GM23338 (cell line): ENCODE results near the gene ACOXL. TPM values are rescaled to one million over a fixed set of nuclear protein-coding genes. Genes with fewer than 3 reads are reported as not detected.

ENCODE experiments used
- ATAC-seq: fragments of 200-7000 bp; cut with Tn5 transposase; 3 replicates; pipeline ENCODE4 v1.9.1; 2020
- DNase-seq: peaks from one replicate; pipeline ENCODE4 v3.0.0-alpha.2; 2015; ENCODE audit warnings: low spot score
- H2AFZ ChIP-seq: fragments of 200-600 bp; sonication (generic); 2 replicates; pipeline ENCODE4 v1.8.0; 2016; ENCODE audit warnings: antibody characterized with exemption, mild to moderate bottlenecking, moderate library complexity
- H3F3A ChIP-seq: fragments of 200-600 bp; sonication (generic); replicated peaks from 2 replicates; pipeline ENCODE4 v1.8.0; 2017; ENCODE audit warnings: antibody characterized with exemption, mixed run types, low read depth
- H3K27ac ChIP-seq: fragments of 200-600 bp; sonication (generic); 2 replicates; pipeline ENCODE4 v1.6.1; 2016; ENCODE audit warnings: low read depth
- H3K27me3 ChIP-seq: fragments of 200-600 bp; sonication (generic); 2 replicates; pipeline ENCODE4 v1.8.0; 2016; ENCODE audit warnings: mild to moderate bottlenecking, mixed run types, moderate library complexity; ENCODE audit not compliant: insufficient read depth
- H3K36me3 ChIP-seq: fragments of 200-600 bp; sonication (generic); 2 replicates; pipeline ENCODE4 v1.8.0; 2016; ENCODE audit warnings: mild to moderate bottlenecking; ENCODE audit not compliant: insufficient read depth
- H3K4me1 ChIP-seq: fragments of 200-600 bp; sonication (generic); 2 replicates; pipeline ENCODE4 v1.8.0; 2016; ENCODE audit warnings: mild to moderate bottlenecking, moderate library complexity; ENCODE audit not compliant: insufficient read depth
- H3K4me2 ChIP-seq: fragments of 200-600 bp; sonication (generic); 2 replicates; pipeline ENCODE4 v1.7.1; 2017; ENCODE audit warnings: mixed run types
- H3K4me3 ChIP-seq: fragments of 200-600 bp; sonication (generic); 2 replicates; pipeline ENCODE4 v1.6.1; 2016; ENCODE audit warnings: mixed run types
- H3K79me2 ChIP-seq: fragments of 200-600 bp; sonication (generic); replicated peaks from 2 replicates; pipeline ENCODE4 v1.8.0; 2017; ENCODE audit warnings: mild to moderate bottlenecking; ENCODE audit not compliant: insufficient read depth
- H3K9me2 ChIP-seq: fragments of 200-600 bp; sonication (generic); 2 replicates; pipeline ENCODE4 v1.8.0; 2017; ENCODE audit not compliant: insufficient read depth
- H4K20me1 ChIP-seq: fragments of 200-600 bp; sonication (generic); replicated peaks from 2 replicates; pipeline ENCODE4 v1.8.0; 2017; ENCODE audit warnings: mild to moderate bottlenecking; ENCODE audit not compliant: insufficient read depth
- H3K27ac Mint-ChIP-seq: 2 replicates; pipeline ENCODE4 v1.8.0; 2020; ENCODE audit warnings: inconsistent platforms, mild to moderate bottlenecking, moderate library complexity, mixed read lengths
- H3K27me3 Mint-ChIP-seq: 3 replicates; pipeline ENCODE4 v1.8.0; 2022; ENCODE audit warnings: low read depth, mild to moderate bottlenecking, moderate library complexity, mixed read lengths, inconsistent platforms; ENCODE audit not compliant: insufficient read depth, poor library complexity
- H3K36me3 Mint-ChIP-seq: 3 replicates; pipeline ENCODE4 v1.8.0; 2021; ENCODE audit warnings: low read depth, mild to moderate bottlenecking, inconsistent platforms, moderate library complexity, mixed read lengths
- H3K4me1 Mint-ChIP-seq: 3 replicates; pipeline ENCODE4 v1.8.0; 2020; ENCODE audit warnings: mild to moderate bottlenecking, inconsistent platforms, mixed read lengths
- H3K4me3 Mint-ChIP-seq: 3 replicates; pipeline ENCODE4 v1.8.0; 2021; ENCODE audit warnings: moderate library complexity, mild to moderate bottlenecking, inconsistent platforms, mixed read lengths
- H3K9me3 Mint-ChIP-seq: 3 replicates; pipeline ENCODE4 v1.8.0; 2020; ENCODE audit warnings: moderate library complexity, mild to moderate bottlenecking, inconsistent platforms, mixed read lengths
- EZH2phosphoT487 ChIP-seq: fragments of 200-600 bp; sonication (generic); IDR thresholded peaks from one replicate; pipeline ENCODE4 v1.8.1; 2018; ENCODE audit warnings: antibody characterized with exemption; ENCODE audit not compliant: unreplicated experiment
- JUNB ChIP-seq: IDR thresholded peaks from one replicate; pipeline ENCODE4 v1.6.1; 2016; ENCODE audit warnings: antibody characterized with exemption; ENCODE audit not compliant: unreplicated experiment
- POLR2AphosphoS5 ChIP-seq: IDR thresholded peaks from 2 replicates; pipeline ENCODE4 v1.6.1; 2016; ENCODE audit warnings: antibody characterized with exemption, low read depth
- STAT1 ChIP-seq: IDR thresholded peaks from one replicate; pipeline ENCODE4 v1.6.1; 2016; ENCODE audit warnings: antibody characterized with exemption; ENCODE audit not compliant: unreplicated experiment
- ZNF114 ChIP-seq: fragments of 250-450 bp; sonication (Bioruptor Pico); IDR thresholded peaks from 2 replicates; pipeline ENCODE4 v1.5.0; 2020; ENCODE audit warnings: mild to moderate bottlenecking, moderate library complexity
- ZNF331 ChIP-seq: fragments of 250-450 bp; sonication (Bioruptor Pico); IDR thresholded peaks from 2 replicates; pipeline ENCODE4 v1.5.0; 2020; ENCODE audit warnings: low read depth, mild to moderate bottlenecking, moderate library complexity
- polyA plus RNA-seq: library from polyadenylated mRNA; unstranded; fragments of >200 nt; fragmentation: Nextera tagmentation; extraction: Ambion mirVana; gene quantifications from 2 replicates; pipeline ENCODE4 v1.2.1, GENCODE V29; 2016
- total RNA-seq: library from RNA; depleted of rRNA; stranded (reverse); fragments of >200 nt; shearing (Covaris generic); gene quantifications from 2 replicates; pipeline ENCODE4 v1.2.3, GENCODE V29; 2014
- TF ChIP-seq, protein P1 (sequence below), 2 experiments: fragments of 200-600 bp in 1 of 2; sonication (generic) in 1 of 2; conservative IDR thresholded peaks; 2 replicates each; pipeline versions ENCODE4 v1.5.1 to v1.6.1; 2016 to 2017; ENCODE audit warnings: antibody characterized with exemption in 2 of 2, low read depth in 2 of 2, mild to moderate bottlenecking in 2 of 2, moderate library complexity in 1 of 2
- TF ChIP-seq, protein P2 (sequence below): IDR thresholded peaks from 2 replicates; pipeline ENCODE4 v1.6.1; 2016; ENCODE audit warnings: antibody characterized with exemption
- TF ChIP-seq, protein P3 (sequence below): IDR thresholded peaks from one replicate; pipeline ENCODE4 v1.6.1; 2018; ENCODE audit warnings: antibody characterized with exemption; ENCODE audit not compliant: unreplicated experiment
- TF ChIP-seq, protein P4 (sequence below): fragments of 250-450 bp; sonication (Bioruptor Pico); IDR thresholded peaks from 2 replicates; pipeline ENCODE4 v1.5.0; 2020; ENCODE audit warnings: mild to moderate bottlenecking, moderate library complexity

Gene ACOXL
- total and polyA plus RNA-seq, 2 experiments from 2014 or later = 9.0 to 14.7 TPM

DNA sequence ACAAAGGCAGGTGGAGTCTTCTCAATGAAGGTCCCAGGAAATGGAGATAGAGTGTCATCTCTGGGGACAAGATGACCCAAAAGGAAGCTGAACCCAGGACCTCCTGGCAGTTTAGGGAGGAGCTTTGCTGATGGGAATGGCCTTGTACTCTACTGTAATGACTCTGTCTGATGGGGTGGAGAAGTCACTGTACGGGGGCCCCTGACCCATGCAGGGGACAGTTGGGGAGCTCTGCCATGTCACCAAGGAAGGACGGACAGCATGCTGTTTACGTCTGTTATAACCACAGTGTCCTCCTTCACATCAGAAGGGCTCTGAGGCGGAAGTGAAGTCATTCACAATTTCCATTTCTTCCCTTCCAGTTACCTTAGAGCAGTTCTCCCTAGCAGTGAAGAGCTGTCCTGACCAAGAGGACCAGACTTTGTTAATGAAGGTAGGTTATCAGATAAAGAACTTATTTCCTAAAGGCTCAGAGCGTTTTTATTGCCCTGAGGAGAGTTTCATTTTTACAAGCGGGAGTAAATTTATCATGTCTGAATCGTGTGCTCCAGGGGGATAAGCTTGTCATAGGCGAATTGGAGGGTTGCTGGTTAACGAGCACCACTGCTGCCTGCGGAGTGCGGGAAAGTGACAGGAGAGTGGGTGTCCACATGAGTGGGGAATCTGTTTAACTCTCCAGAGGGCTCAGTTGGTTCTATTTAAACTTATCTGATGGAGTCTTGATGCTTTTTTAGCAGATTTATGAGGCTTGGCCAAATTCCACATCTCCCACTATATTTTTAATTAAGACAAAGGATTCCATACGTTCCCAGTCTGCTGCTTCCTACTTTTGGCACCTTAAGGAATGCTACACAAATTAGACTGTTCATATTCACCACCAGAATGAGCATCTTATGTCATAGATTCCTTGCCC is 316.7 kb downstream of the ACOXL start:
- no peak overlapping the region for H3K27ac ChIP-seq
- H3K27me3 ChIP-seq = no peaks in the 10 kb centered on the region
- no peaks in the 10 kb centered on the region for H3K4me1 Mint-ChIP-seq
- H3K4me3 ChIP-seq = no peak overlapping the region
- H3K4me2 ChIP-seq = no peak overlapping the region
- H3K36me3 ChIP-seq = no peaks in the 10 kb centered on the region
- TF ChIP-seq JUNB (no peak), ZNF331 (no peak), EZH2phosphoT487 (no peak), ZNF114 (CRISPR knock-in tag) (no peak), STAT1 (no peak), POLR2AphosphoS5 (no peak)
- TF ChIP-seq, protein P1, sequence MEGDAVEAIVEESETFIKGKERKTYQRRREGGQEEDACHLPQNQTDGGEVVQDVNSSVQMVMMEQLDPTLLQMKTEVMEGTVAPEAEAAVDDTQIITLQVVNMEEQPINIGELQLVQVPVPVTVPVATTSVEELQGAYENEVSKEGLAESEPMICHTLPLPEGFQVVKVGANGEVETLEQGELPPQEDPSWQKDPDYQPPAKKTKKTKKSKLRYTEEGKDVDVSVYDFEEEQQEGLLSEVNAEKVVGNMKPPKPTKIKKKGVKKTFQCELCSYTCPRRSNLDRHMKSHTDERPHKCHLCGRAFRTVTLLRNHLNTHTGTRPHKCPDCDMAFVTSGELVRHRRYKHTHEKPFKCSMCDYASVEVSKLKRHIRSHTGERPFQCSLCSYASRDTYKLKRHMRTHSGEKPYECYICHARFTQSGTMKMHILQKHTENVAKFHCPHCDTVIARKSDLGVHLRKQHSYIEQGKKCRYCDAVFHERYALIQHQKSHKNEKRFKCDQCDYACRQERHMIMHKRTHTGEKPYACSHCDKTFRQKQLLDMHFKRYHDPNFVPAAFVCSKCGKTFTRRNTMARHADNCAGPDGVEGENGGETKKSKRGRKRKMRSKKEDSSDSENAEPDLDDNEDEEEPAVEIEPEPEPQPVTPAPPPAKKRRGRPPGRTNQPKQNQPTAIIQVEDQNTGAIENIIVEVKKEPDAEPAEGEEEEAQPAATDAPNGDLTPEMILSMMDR (conservative IDR thresholded peaks at IDR 0.05; ENCODE audit: low read depth in 2 of 2) = no peak
- TF ChIP-seq, protein P2, sequence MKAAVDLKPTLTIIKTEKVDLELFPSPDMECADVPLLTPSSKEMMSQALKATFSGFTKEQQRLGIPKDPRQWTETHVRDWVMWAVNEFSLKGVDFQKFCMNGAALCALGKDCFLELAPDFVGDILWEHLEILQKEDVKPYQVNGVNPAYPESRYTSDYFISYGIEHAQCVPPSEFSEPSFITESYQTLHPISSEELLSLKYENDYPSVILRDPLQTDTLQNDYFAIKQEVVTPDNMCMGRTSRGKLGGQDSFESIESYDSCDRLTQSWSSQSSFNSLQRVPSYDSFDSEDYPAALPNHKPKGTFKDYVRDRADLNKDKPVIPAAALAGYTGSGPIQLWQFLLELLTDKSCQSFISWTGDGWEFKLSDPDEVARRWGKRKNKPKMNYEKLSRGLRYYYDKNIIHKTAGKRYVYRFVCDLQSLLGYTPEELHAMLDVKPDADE = no peak
- TF ChIP-seq, protein P3, sequence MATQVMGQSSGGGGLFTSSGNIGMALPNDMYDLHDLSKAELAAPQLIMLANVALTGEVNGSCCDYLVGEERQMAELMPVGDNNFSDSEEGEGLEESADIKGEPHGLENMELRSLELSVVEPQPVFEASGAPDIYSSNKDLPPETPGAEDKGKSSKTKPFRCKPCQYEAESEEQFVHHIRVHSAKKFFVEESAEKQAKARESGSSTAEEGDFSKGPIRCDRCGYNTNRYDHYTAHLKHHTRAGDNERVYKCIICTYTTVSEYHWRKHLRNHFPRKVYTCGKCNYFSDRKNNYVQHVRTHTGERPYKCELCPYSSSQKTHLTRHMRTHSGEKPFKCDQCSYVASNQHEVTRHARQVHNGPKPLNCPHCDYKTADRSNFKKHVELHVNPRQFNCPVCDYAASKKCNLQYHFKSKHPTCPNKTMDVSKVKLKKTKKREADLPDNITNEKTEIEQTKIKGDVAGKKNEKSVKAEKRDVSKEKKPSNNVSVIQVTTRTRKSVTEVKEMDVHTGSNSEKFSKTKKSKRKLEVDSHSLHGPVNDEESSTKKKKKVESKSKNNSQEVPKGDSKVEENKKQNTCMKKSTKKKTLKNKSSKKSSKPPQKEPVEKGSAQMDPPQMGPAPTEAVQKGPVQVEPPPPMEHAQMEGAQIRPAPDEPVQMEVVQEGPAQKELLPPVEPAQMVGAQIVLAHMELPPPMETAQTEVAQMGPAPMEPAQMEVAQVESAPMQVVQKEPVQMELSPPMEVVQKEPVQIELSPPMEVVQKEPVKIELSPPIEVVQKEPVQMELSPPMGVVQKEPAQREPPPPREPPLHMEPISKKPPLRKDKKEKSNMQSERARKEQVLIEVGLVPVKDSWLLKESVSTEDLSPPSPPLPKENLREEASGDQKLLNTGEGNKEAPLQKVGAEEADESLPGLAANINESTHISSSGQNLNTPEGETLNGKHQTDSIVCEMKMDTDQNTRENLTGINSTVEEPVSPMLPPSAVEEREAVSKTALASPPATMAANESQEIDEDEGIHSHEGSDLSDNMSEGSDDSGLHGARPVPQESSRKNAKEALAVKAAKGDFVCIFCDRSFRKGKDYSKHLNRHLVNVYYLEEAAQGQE = no peak
- TF ChIP-seq, protein P4, sequence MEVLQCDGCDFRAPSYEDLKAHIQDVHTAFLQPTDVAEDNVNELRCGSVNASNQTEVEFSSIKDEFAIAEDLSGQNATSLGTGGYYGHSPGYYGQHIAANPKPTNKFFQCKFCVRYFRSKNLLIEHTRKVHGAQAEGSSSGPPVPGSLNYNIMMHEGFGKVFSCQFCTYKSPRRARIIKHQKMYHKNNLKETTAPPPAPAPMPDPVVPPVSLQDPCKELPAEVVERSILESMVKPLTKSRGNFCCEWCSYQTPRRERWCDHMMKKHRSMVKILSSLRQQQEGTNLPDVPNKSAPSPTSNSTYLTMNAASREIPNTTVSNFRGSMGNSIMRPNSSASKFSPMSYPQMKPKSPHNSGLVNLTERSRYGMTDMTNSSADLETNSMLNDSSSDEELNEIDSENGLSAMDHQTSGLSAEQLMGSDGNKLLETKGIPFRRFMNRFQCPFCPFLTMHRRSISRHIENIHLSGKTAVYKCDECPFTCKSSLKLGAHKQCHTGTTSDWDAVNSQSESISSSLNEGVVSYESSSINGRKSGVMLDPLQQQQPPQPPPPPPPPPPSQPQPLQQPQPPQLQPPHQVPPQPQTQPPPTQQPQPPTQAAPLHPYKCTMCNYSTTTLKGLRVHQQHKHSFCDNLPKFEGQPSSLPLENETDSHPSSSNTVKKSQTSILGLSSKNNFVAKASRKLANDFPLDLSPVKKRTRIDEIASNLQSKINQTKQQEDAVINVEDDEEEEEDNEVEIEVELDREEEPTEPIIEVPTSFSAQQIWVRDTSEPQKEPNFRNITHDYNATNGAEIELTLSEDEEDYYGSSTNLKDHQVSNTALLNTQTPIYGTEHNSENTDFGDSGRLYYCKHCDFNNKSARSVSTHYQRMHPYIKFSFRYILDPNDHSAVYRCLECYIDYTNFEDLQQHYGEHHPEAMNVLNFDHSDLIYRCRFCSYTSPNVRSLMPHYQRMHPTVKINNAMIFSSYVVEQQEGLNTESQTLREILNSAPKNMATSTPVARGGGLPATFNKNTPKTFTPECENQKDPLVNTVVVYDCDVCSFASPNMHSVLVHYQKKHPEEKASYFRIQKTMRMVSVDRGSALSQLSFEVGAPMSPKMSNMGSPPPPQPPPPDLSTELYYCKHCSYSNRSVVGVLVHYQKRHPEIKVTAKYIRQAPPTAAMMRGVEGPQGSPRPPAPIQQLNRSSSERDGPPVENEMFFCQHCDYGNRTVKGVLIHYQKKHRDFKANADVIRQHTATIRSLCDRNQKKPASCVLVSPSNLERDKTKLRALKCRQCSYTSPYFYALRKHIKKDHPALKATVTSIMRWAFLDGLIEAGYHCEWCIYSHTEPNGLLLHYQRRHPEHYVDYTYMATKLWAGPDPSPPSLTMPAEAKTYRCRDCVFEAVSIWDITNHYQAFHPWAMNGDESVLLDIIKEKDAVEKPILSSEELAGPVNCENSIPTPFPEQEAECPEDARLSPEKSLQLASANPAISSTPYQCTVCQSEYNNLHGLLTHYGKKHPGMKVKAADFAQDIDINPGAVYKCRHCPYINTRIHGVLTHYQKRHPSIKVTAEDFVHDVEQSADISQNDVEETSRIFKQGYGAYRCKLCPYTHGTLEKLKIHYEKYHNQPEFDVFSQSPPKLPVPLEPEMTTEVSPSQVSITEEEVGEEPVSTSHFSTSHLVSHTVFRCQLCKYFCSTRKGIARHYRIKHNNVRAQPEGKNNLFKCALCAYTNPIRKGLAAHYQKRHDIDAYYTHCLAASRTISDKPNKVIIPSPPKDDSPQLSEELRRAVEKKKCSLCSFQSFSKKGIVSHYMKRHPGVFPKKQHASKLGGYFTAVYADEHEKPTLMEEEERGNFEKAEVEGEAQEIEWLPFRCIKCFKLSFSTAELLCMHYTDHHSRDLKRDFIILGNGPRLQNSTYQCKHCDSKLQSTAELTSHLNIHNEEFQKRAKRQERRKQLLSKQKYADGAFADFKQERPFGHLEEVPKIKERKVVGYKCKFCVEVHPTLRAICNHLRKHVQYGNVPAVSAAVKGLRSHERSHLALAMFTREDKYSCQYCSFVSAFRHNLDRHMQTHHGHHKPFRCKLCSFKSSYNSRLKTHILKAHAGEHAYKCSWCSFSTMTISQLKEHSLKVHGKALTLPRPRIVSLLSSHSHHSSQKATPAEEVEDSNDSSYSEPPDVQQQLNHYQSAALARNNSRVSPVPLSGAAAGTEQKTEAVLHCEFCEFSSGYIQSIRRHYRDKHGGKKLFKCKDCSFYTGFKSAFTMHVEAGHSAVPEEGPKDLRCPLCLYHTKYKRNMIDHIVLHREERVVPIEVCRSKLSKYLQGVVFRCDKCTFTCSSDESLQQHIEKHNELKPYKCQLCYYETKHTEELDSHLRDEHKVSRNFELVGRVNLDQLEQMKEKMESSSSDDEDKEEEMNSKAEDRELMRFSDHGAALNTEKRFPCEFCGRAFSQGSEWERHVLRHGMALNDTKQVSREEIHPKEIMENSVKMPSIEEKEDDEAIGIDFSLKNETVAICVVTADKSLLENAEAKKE (CRISPR knock-in tag) = no peak
- no peaks in the 10 kb centered on the region for H4K20me1 ChIP-seq
- no peaks in the 10 kb centered on the region for H3K9me2 ChIP-seq
- peaks cover 2% of the 10 kb centered on the region for H3K27me3 Mint-ChIP-seq
- H3K27ac Mint-ChIP-seq = no peak overlapping the region
- no peaks in the 10 kb centered on the region; the same call in 2 of the 3 replicates for H3K9me3 Mint-ChIP-seq
- DNase-seq (no peak), ATAC-seq (no peak)
- no peak overlapping the region for H2AFZ ChIP-seq
- no peak overlapping the region for H3K4me3 Mint-ChIP-seq
- H3F3A ChIP-seq = no peaks in the 10 kb centered on the region
- H3K4me1 ChIP-seq = no peaks in the 10 kb centered on the region
- H3K36me3 Mint-ChIP-seq = no peaks in the 10 kb centered on the region
- H3K79me2 ChIP-seq = no peaks in the 10 kb centered on the region
